HepG2 (cell line): ENCODE measurements around the gene STX1B. TPM values are rescaled to one million over a fixed set of nuclear protein-coding genes. Genes with fewer than 3 reads are reported as not detected.

Experiments used
- BHLHE40 ChIP-seq: IDR thresholded peaks from 2 replicates; pipeline ENCODE4 v1.6.1; 2011; ENCODE audit warnings: low read length, improper control_type of control experiment
- CENPX ChIP-seq: sonication (generic); formaldehyde crosslinking; IDR thresholded peaks from 2 replicates; pipeline ENCODE4 v1.9.0; 2021; ENCODE audit warnings: mild to moderate bottlenecking, missing genetic modification reagents, moderate library complexity
- ERF ChIP-seq: IDR thresholded peaks from 2 replicates; pipeline ENCODE4 v1.6.1; 2018; ENCODE audit warnings: missing biosample characterization, missing genetic modification reagents
- FOSL1 ChIP-seq: sonication (generic); formaldehyde crosslinking; IDR thresholded peaks from 2 replicates; pipeline ENCODE4 v1.9.0; 2021; ENCODE audit warnings: missing genetic modification reagents, borderline replicate concordance
- HOXA7 ChIP-seq: sonication (generic); formaldehyde crosslinking; IDR thresholded peaks from 2 replicates; pipeline ENCODE4 v1.8.1; 2022; ENCODE audit warnings: mild to moderate bottlenecking, missing genetic modification reagents, moderate library complexity
- JUNB ChIP-seq: sonication (generic); formaldehyde crosslinking; IDR thresholded peaks from 2 replicates; pipeline ENCODE4 v1.8.0; 2022; ENCODE audit warnings: missing genetic modification reagents, mild to moderate bottlenecking, borderline replicate concordance
- KMT2B ChIP-seq: IDR thresholded peaks from 2 replicates; pipeline ENCODE4 v1.6.1; 2016; ENCODE audit warnings: missing genetic modification reagents, missing compliant biosample characterization
- NCOA5 ChIP-seq: sonication (generic); formaldehyde crosslinking; IDR thresholded peaks from 2 replicates; pipeline ENCODE4 v1.4.0; 2020; ENCODE audit warnings: missing genetic modification reagents
- PHF20 ChIP-seq: sonication (generic); formaldehyde crosslinking; IDR thresholded peaks from 2 replicates; pipeline ENCODE4 v1.5.0; 2020; ENCODE audit warnings: mild to moderate bottlenecking, missing genetic modification reagents
- SIX4 ChIP-seq: sonication (generic); formaldehyde crosslinking; IDR thresholded peaks from 2 replicates; pipeline ENCODE4 v1.4.0; 2020; ENCODE audit warnings: missing genetic modification reagents
- SRSF1 ChIP-seq: fragments of 200-400 bp; formaldehyde crosslinking; optimal IDR thresholded peaks from 2 replicates; pipeline ENCODE3; 2017; ENCODE audit warnings: mild to moderate bottlenecking, low read depth, low read length, moderate library complexity
- ZNF12 ChIP-seq: sonication (generic); formaldehyde crosslinking; IDR thresholded peaks from 2 replicates; pipeline ENCODE4 v1.5.0; 2020; ENCODE audit warnings: missing genetic modification reagents
- ZNF530 ChIP-seq: sonication (generic); formaldehyde crosslinking; IDR thresholded peaks from 2 replicates; pipeline ENCODE4 v1.5.0; 2020; ENCODE audit warnings: low read depth, mild to moderate bottlenecking, missing genetic modification reagents
- ZNF570 ChIP-seq: sonication (generic); formaldehyde crosslinking; IDR thresholded peaks from 2 replicates; pipeline ENCODE4 v1.4.0; 2020; ENCODE audit warnings: mild to moderate bottlenecking, missing genetic modification reagents, borderline replicate concordance
- ZNF790 ChIP-seq: sonication (generic); formaldehyde crosslinking; IDR thresholded peaks from 2 replicates; pipeline ENCODE4 v1.8.0; 2022; ENCODE audit warnings: missing genetic modification reagents, mild to moderate bottlenecking, borderline replicate concordance
- ZSCAN20 ChIP-seq: sonication (generic); formaldehyde crosslinking; IDR thresholded peaks from 2 replicates; pipeline ENCODE4 v1.4.0; 2020; ENCODE audit warnings: missing genetic modification reagents, mild to moderate bottlenecking, borderline replicate concordance
- polyA plus RNA-seq, 8 experiments: library from polyadenylated mRNA; depleted of rRNA in 3 of 8; stranded (reverse) in 7 of 8; unstranded in 1 of 8; fragments of >200 nt; fragmentation: Illumina TruSeq in 4 of 8; extraction: Trizol in 4 of 8; gene quantifications; 2 replicates each; pipeline versions ENCODE4 v1.2.1 to v1.2.3, GENCODE V29; 2011 to 2016; ENCODE audit warnings: low read depth in 4 of 8, missing spikeins in 1 of 8, mixed read lengths in 1 of 8; ENCODE audit not compliant: insufficient read depth in 1 of 8
- total RNA-seq, 5 experiments: library from RNA; depleted of rRNA; stranded (reverse); fragments of >200 nt; fragmentation: Illumina TruSeq; extraction: Trizol; gene quantifications; 2 replicates each; pipeline ENCODE4 v1.2.3, GENCODE V29; 2016; ENCODE audit warnings: low read depth in 1 of 5
- TF ChIP-seq, protein P1 (sequence below): sonication (generic); formaldehyde crosslinking; IDR thresholded peaks from 2 replicates; pipeline ENCODE4 v1.8.1; 2023; ENCODE audit warnings: mild to moderate bottlenecking, missing genetic modification reagents
- TF ChIP-seq, protein P2 (sequence below): sonication (generic); formaldehyde crosslinking; IDR thresholded peaks from 2 replicates; pipeline ENCODE4 v1.4.0; 2020; ENCODE audit warnings: missing genetic modification reagents
- TF ChIP-seq, protein P3 (sequence below): sonication (generic); formaldehyde crosslinking; IDR thresholded peaks from 2 replicates; pipeline ENCODE4 v1.4.0; 2020; ENCODE audit warnings: missing genetic modification reagents

STX1B gene
- total and polyA plus RNA-seq, 2 of the 13 experiments (the other 11 are each of a cell fraction or from before 2014, with no cell fraction given): 2.1 to 3.0 TPM

DNA sequence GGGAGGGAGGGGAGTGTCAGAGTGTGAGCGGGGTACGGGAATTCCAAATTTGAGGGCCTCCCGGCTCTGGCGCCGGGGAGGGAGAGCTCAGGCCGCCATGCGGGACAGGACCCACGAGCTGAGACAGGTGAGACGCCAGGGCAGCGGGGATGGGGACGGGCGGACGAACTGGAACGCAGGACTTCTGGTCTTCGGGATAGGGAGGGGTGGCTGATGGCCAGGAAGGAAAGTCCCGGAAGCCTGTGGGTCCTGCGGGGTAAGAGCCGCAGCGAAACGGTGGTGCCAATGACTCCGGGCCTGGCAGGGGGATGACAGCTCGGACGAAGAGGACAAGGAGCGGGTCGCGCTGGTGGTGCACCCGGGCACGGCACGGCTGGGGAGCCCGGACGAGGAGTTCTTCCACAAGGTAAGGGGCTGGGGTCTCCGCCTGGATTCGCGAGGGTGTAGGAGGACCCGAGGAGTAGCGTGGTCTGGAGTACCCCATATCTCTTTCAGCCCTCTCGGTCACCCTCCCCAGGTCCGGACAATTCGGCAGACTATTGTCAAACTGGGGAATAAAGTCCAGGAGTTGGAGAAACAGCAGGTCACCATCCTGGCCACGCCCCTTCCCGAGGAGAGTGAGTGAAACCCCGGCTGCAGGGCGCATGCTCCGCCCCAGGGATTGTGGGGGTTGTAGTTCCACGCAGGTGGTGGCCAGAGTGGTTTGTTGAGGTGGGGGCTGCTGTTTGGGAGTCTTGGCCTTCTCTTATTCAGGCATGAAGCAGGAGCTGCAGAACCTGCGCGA, 23.5 kb upstream of the STX1B start (continued):
- TF ChIP-seq ZNF790 (CRISPR knock-in tag): no peak; the same call in 1 of the 2 replicates
- TF ChIP-seq KMT2B (CRISPR knock-in tag): 0 out of 2 replicates have a peak, but pooled peaks have one; percentile 21
- TF ChIP-seq ZSCAN20 (CRISPR knock-in tag): 0 out of 2 replicates have a peak, but pooled peaks have one; percentile 40
- 0 out of 2 replicates have a peak, but pooled peaks have one; percentile 36 for TF ChIP-seq PHF20 (CRISPR knock-in tag)
- 0 out of 2 replicates have a peak, but pooled peaks have one; percentile 2 for TF ChIP-seq HOXA7 (CRISPR knock-in tag)
- no peak; the same call in 1 of the 2 replicates for TF ChIP-seq SIX4 (CRISPR knock-in tag)
- peak; percentile 91; the same call in 1 of the 2 replicates for TF ChIP-seq ERF (CRISPR knock-in tag)
- TF ChIP-seq ZNF12: no peak
- TF ChIP-seq SRSF1: no peak
- TF ChIP-seq, protein P1, sequence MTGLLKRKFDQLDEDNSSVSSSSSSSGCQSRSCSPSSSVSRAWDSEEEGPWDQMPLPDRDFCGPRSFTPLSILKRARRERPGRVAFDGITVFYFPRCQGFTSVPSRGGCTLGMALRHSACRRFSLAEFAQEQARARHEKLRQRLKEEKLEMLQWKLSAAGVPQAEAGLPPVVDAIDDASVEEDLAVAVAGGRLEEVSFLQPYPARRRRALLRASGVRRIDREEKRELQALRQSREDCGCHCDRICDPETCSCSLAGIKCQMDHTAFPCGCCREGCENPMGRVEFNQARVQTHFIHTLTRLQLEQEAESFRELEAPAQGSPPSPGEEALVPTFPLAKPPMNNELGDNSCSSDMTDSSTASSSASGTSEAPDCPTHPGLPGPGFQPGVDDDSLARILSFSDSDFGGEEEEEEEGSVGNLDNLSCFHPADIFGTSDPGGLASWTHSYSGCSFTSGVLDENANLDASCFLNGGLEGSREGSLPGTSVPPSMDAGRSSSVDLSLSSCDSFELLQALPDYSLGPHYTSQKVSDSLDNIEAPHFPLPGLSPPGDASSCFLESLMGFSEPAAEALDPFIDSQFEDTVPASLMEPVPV (CRISPR knock-in tag): peak; percentile 46; the same call in 1 of the 2 replicates
- TF ChIP-seq NCOA5: no peak
- TF ChIP-seq CENPX (CRISPR knock-in tag): no peak
- no peak for TF ChIP-seq ZNF570 (CRISPR knock-in tag)
- TF ChIP-seq, protein P2, sequence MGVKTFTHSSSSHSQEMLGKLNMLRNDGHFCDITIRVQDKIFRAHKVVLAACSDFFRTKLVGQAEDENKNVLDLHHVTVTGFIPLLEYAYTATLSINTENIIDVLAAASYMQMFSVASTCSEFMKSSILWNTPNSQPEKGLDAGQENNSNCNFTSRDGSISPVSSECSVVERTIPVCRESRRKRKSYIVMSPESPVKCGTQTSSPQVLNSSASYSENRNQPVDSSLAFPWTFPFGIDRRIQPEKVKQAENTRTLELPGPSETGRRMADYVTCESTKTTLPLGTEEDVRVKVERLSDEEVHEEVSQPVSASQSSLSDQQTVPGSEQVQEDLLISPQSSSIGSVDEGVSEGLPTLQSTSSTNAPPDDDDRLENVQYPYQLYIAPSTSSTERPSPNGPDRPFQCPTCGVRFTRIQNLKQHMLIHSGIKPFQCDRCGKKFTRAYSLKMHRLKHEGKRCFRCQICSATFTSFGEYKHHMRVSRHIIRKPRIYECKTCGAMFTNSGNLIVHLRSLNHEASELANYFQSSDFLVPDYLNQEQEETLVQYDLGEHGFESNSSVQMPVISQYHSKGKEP (CRISPR knock-in tag): 0 out of 2 replicates have a peak, but pooled peaks have one; percentile 13
- TF ChIP-seq, protein P3, sequence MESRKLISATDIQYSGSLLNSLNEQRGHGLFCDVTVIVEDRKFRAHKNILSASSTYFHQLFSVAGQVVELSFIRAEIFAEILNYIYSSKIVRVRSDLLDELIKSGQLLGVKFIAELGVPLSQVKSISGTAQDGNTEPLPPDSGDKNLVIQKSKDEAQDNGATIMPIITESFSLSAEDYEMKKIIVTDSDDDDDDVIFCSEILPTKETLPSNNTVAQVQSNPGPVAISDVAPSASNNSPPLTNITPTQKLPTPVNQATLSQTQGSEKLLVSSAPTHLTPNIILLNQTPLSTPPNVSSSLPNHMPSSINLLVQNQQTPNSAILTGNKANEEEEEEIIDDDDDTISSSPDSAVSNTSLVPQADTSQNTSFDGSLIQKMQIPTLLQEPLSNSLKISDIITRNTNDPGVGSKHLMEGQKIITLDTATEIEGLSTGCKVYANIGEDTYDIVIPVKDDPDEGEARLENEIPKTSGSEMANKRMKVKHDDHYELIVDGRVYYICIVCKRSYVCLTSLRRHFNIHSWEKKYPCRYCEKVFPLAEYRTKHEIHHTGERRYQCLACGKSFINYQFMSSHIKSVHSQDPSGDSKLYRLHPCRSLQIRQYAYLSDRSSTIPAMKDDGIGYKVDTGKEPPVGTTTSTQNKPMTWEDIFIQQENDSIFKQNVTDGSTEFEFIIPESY (CRISPR knock-in tag): no peak
- TF ChIP-seq ZNF530: no peak
- TF ChIP-seq JUNB (CRISPR knock-in tag): no peak
- TF ChIP-seq FOSL1: no peak
- no peak for TF ChIP-seq BHLHE40
